HG02798 (cell line): ENCODE measurements around the gene A1BG.
A peak's percentile ranks its signal among the peaks of the same experiment; 100 is the strongest.

ENCODE experiments used
- ATAC-seq: cut with Tn5 transposase; IDR thresholded peaks from one replicate; pipeline ENCODE4 v1.9.1; 2021; ENCODE audit warnings: mild to moderate bottlenecking; ENCODE audit not compliant: unreplicated experiment, poor library complexity

A1BG gene, protein sequence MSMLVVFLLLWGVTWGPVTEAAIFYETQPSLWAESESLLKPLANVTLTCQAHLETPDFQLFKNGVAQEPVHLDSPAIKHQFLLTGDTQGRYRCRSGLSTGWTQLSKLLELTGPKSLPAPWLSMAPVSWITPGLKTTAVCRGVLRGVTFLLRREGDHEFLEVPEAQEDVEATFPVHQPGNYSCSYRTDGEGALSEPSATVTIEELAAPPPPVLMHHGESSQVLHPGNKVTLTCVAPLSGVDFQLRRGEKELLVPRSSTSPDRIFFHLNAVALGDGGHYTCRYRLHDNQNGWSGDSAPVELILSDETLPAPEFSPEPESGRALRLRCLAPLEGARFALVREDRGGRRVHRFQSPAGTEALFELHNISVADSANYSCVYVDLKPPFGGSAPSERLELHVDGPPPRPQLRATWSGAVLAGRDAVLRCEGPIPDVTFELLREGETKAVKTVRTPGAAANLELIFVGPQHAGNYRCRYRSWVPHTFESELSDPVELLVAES

DNA sequence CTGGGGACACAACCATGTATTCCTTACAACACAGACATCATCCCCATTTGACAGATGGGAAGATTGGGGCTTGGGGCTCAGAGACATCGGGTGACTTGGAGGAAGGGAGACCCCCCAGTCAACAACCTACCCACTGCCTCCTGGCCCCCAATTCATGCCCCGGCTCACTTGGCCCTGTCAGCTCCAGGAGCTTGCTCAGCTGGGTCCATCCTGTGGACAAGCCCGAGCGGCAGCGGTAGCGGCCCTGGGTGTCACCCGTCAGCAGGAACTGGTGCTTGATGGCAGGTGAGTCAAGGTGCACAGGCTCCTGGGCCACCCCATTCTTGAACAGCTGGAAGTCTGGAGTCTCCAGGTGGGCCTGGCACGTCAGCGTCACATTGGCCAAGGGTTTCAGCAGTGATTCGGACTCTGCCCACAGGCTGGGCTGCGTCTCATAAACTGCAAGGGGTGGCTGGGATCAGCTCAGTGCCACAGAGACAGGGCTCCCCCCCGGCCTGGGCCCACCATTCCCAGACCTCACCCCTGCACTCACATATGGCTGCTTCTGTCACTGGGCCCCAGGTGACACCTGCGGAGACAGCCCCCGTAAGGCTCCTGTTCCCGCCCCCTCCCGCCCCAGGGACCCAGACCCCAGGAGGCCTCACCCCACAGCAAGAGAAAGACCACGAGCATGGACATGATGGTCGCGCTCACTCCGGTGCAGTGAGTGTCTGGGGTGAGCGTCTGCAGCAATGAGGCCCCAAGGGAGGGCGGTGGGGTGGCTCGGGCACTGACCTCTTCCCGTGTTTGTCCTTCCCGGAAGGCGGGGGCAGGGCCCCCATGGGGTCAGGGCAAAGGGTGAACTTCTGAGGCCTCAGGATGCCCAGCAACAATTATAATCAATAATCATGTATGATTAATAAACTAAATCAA, at the start of gene A1BG:
TSS of gene A1BG (minus strand) at position 733 of the 912 bp plus-strand sequence. CDS start at position 678, 55 bp downstream.
- ATAC-seq: no peak

DNA sequence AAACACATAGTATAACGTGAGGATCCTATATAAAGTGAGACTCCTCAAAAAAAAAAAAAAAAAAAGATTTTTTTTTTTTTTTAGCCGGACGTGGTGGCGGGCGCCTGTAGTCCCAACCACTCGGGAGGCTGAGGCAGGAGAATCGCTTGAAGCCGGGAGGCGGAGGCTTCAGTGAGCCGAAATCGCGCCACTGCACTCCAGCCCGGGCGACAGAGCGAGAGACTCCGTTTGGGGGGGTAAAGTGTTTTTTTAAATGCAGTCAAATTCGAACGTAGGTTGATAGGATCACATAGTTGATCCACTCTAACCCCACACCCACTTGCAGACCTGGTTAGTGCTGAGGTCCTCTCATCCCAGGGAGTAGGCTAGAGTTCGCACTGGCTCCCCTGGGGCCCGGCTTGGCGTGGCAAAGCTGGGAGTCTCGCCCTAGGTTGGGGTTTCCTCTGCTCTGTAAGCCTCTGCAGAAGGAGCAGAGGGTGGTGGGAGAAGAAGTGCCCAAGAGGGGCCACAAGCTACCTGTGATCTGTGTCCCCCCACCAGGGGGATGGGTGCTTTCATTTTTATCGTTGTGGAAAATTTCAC, 48.6 kb upstream of the A1BG start:
- no peak for ATAC-seq

DNA sequence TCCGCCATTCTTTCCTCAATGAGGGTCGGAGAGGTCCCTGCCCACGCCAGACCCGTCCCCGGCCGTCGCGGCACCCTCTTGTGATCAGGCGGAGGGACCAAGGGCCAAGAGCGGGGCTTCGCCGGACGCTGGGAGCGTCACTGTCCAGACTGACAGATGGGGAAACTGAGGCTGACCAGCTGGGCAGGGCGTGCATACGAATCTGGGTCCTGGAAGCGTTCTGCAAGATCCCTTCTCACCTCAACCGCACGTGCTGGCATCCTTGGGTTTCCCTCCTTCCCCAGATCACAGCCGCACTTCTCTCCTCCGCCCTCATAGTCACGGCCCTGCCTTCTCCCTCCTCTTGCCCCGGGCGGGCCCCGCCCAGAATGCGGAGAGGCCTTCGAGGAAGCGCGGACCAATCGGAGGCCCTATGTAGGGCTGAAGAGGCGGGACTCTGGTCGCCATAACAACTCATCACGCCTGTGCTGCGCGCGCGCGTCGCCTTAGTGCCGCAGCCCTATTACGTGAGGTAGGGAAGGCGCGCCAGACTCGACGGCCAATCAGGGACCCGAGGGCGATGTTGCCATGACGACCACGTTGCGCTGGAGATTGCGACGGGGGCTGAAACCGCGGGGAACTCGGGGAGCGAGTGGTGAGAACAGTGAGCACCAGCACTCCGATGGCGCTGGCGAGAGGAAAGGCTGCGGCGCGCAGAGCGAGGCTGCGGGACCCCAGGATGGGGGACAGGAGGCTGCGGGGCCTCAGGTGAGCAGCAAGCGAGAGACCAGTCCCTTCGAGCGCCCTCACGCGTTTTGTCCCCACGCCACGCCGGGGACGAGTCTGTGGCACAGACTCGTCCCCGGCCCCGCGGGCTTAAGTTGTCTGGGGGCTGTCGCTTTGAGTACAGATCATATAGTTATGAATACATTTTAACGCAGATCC, 47.9 kb upstream of the A1BG start:
- peak; percentile 99 for ATAC-seq

GRCh38 chr19:58400316-58400915, 47.1 kb upstream of the A1BG start:
- no peak for ATAC-seq

DNA sequence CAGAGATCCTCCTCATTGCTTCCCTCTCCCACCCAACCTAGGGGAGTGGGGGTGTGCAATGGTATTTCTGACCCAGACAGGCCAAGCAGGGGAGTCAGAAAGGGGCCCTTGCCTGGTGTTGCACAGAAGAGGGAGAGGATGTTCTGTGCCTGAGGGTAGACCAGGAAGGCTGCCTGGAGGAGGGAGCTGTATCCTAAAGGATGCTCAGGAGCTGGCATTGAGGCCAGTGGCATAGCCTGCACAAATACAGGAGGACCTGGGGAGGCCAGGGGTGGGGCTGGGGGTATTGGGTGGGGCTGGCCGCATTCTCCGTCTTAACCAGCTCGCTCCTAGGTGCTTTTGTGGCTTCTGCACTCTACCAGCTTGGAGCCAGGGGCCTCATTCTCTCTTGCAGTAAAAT, 46.6 kb upstream of the A1BG start:
- ATAC-seq: no peak

GRCh38 chr19:58398545-58398944, 45.3 kb upstream of the A1BG start:
- no peak for ATAC-seq

- no peak for ATAC-seq
Measured at GRCh38 chr19:58398087-58398486, 44.8 kb upstream of the A1BG start.

DNA sequence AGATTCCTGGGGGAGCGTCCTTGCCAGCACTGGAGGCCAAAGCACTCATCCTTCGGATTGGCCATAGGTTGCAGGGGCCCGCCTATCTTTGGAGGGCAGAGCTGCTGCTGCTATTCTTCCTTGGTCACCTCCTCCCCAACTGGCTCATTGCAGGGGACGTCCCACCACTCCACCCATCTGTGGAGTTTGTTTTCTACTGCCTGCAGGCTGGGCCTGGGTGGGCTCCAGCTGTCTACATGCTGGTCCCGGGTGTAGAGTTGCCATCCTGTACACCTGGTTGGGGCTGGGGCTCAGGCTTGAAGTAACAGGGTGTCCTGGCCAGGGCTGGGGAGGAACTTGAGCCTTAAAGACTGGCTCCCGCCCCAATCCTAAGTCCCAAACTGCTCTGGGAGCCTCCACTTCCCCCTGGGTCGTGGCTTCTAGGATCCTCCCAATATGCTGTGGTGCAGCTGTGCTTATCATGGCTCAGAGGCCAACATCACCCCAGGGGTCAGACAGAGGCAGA, 44.3 kb upstream of the A1BG start:
- ATAC-seq: no peak

GRCh38 chr19:58396691-58397532, 43.6 kb upstream of the A1BG start:
- no peak for ATAC-seq

DNA sequence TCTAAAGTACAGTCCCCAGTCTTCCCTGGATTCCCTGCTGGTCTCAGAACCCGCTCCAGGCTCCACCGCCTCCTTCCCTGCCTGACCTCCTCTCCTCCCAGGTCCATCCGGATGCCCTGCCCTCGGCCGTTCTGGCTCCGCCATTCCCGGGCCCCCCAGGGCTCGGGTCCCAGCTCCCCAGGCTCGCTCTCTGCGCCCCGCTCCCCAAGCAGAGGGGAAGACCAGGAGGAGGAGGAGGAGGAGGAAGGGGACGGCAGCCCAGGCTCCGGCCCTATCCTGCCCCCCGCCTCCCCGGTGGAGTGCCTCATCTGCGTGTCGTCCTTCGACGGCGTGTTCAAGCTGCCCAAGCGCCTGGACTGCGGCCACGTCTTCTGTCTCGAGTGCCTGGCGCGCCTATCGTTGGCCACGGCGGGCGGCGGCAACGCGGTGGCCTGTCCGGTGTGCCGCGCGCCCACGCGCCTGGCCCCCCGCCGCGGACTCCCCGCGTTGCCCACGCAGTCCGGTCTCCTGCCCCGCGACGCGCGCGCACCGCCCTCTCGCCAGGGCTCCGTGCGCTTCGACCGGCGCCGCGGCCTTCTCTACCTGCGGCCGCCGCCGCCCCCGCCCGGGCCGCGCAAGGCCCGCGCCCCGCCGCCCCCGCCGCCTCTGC, 42.8 kb upstream of the A1BG start:
- no peak for ATAC-seq

- ATAC-seq: no peak
Measured at GRCh38 chr19:58395220-58395978, 42.1 kb upstream of the A1BG start, which contains the start of gene RNF225. Gene RNF225, plus strand, starts transcription at chr19:58395656. Its CDS starts 434 bp downstream, at chr19:58396090.

- no peak for ATAC-seq
Measured at GRCh38 chr19:58394821-58395219, 41.5 kb upstream of the A1BG start.

DNA sequence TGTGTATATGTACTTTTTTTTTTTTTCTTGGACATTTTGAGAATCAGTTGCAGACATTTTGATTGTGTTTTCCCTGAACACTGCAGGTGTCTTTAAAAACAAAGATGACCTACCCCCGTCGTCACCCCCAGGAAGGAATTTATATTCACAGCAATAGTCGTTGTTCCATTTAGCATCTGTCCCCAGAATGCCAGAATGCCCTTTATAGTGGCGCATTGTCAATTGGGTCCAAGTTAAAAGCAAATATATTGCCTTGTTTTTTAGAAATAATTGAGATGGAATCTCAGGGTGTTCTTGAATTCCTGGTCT, 40.4 kb upstream of the A1BG start:
- ATAC-seq: no peak

- ATAC-seq: no peak
Measured at GRCh38 chr19:58392945-58393724, 39.8 kb upstream of the A1BG start.

DNA sequence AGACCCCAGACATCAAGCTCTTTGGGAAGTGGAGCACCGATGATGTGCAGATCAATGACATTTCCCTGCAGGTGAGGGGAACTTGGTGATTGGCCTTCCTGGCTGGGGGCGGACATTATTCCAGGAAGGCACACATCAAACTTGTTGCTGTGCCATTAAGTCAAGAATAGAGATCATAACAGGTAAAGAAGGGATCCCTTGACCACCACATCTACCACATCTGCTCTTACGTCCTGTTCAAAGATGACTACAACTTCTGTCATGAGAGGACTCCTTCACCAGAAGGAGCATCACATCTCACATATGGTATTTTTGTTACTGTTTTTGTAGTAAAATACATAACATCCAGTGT, 34.9 kb upstream of the A1BG start:
- ATAC-seq: no peak

DNA sequence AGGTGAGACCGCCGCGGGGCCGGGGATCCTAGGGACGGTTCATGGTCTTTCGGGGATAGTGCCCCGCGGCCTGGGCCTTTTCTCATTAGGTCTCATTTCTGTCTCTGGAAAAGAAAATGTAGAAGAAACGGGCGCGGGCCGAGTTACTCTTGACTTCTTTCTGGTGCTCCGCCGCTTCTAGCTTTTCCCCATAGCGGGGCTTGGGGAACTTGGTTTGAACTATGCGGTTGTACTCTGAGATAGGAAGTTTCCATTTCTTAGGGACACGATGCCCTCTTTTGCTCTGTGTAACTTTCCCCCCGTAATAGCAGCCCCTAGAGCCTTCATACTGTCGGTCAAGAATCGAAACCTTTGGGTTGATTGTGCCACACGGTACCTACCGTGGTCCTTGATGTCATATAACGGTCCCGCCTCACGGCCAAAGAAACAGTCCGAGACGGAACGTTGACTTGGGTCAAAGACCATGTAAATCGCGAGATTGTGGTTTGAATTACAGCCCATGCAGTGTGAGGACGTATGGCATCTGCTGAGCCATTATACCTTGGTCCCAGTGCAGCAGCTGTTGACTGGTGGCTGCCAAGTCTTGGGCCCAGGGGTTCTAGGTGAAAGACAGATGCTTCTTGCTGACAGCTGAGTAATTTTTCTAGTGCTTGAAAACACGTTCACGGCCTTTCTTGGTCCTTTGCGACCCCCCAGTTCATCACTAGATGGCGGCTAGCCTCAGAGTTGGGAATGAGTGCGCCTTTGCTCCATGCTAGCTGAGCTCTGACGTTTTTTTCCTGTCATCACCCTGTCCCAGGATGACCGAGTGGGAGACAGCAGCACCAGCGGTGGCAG, 34.3 kb upstream of the A1BG start:
- no peak for ATAC-seq
